GM10266 (cell line): ENCODE results near the gene ADAM15.

ENCODE experiments used
- DNase-seq: peaks from one replicate; pipeline ENCODE4 v3.0.0; 2012; ENCODE audit errors: extremely low spot score
- TF ChIP-seq, protein P1 (sequence below): IDR thresholded peaks from 2 replicates; pipeline ENCODE4 v1.5.1; 2012; ENCODE audit warnings: mild to moderate bottlenecking, low read depth; ENCODE audit not compliant: control insufficient read depth, insufficient read depth; ENCODE audit errors: missing control alignments

ADAM15 gene

GRCh38 chr1:155034318-155035208, 16.6 kb upstream of the ADAM15 start:
- TF ChIP-seq, protein P1, sequence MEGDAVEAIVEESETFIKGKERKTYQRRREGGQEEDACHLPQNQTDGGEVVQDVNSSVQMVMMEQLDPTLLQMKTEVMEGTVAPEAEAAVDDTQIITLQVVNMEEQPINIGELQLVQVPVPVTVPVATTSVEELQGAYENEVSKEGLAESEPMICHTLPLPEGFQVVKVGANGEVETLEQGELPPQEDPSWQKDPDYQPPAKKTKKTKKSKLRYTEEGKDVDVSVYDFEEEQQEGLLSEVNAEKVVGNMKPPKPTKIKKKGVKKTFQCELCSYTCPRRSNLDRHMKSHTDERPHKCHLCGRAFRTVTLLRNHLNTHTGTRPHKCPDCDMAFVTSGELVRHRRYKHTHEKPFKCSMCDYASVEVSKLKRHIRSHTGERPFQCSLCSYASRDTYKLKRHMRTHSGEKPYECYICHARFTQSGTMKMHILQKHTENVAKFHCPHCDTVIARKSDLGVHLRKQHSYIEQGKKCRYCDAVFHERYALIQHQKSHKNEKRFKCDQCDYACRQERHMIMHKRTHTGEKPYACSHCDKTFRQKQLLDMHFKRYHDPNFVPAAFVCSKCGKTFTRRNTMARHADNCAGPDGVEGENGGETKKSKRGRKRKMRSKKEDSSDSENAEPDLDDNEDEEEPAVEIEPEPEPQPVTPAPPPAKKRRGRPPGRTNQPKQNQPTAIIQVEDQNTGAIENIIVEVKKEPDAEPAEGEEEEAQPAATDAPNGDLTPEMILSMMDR: no peak
- no peak for DNase-seq

GRCh38 chr1:155035936-155036335, 15.2 kb upstream of the ADAM15 start:
- TF ChIP-seq, protein P1: no peak
- DNase-seq: no peak

DNA sequence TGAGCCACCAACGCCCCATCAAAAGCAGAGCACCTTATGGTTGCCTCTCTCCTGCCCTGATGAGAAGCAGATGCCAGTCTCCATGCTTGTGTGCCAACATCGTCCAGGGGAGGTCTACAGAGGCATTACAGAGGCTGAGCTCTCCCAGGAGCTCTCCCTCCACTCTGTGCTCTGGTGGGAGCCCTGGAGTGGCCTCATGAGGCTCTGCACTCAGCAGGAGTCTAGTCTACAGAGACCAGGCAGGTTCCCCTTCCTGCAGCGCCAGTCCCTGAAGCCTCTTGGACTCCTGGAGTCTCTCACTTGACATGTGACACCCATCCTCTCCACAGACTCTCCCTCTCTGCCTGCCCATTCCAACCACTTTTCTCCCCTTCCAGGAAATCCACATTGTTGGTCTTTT, 14.1 kb upstream of the ADAM15 start:
- TF ChIP-seq, protein P1: no peak
- DNase-seq: no peak

GRCh38 chr1:155037851-155038441, 13.2 kb upstream of the ADAM15 start:
- TF ChIP-seq, protein P1: no peak
- no peak for DNase-seq

GRCh38 chr1:155038602-155039307, 12.4 kb upstream of the ADAM15 start:
- no peak for DNase-seq

GRCh38 chr1:155039308-155039669, 11.8 kb upstream of the ADAM15 start:
- no peak for DNase-seq
- TF ChIP-seq, protein P1: no peak

More at GRCh38 chr1:155038602-155039307, 12.4 kb upstream of the ADAM15 start:
- TF ChIP-seq, protein P1: no peak
